Mesenteric fat pad (tissue), 1 donor: ENCODE results near the gene PACRG. TPM values are rescaled to one million over a fixed set of nuclear protein-coding genes. Genes with fewer than 3 reads are reported as not detected.
"Not testable (repeated sequence)": the region's sequence is repeated elsewhere in the genome, so short reads cannot be mapped to it uniquely, and the experiment has no call there.

Experiments
- DNase-seq: peaks from one replicate; pipeline ENCODE4 v3.0.0-alpha.2; 2020; ENCODE audit warnings: low spot score
- total RNA-seq: library from RNA; stranded (reverse); fragmentation: NEBNext Ultra II Directional; extraction: Animal tissue kit (Norgen Biotek cat#: 25700); gene quantifications from one replicate; pipeline ENCODE4 v1.2.1, GENCODE V29; 2021
- donor health status: DM: yes; HTN: yes; CAD: no.

The PACRG gene
- total RNA-seq, 1 donor from 2014 or later = not detected

- no peak for DNase-seq
These were observed 578.2 kb downstream of the PACRG start for GRCh38 chr6:163306000-163306399.

DNA sequence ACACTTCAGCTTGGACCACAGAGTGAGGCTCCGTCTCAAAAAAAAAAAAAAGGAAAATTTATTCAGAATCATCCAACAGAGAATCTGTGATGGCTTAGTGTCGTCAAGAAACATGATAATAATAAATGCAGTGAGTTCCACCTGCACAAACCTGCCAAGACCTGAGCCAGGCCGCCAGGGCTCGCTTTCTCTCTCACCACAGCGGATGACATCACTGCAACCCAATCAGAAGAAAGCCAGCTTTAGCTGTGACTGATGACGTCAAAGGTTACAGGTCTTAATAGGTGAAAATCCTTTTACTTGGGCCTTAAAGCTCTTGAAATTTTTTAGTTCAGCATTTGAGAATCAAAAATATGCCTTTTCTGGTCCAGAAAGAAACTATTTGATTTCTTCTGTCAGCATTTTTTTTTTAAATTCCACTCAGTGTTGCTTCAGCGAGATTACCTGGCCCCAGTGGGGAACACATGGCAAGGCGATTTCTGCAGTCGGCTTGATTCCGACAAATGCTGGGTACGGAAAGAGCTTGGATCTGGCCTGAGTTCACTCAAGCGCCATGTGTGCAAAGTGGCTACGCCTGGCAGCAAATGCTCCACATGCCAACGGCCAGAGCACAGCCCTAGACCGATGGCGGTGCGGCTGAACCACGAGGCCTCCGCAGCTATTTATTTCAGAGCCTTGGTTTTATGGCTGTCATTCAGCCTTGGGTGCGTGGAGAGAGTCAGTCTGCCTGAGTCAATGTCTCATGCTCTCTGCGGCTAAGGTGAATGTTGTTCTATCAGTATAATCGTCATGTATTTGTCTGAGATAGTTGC is 581.1 kb downstream of the PACRG start:
- no peak for DNase-seq

DNA sequence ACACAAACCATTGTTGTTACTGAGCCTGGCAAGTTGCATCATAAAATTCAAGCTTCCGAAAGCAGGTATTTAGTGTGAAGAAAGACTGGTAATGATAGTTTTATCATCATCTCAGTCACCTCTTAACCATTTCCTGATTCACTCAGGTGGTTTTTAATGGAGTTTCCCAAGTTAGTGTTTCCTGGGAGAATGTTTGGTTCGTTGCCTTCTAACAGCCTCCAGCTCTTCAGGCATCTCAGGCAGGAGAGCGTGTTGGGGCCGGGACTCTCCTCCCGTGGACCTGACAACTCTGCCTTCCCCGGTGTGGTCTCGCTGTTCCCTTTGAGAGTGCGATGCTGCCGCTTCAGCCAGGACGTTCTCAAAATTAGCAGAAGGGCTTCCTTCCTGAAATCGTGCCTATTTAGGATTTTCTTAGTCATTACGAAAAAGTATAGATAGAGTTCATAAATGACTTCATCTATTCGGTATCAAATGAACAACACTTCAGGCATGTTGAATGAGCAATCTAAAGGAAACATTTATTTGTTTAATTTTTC is 581.8 kb downstream of the PACRG start:
- no peak for DNase-seq

- DNase-seq = no peak
These were observed 582.6 kb downstream of the PACRG start for GRCh38 chr6:163310096-163310972.

GRCh38 chr6:163310973-163311383 is 583.2 kb downstream of the PACRG start:
- DNase-seq = no peak

GRCh38 chr6:163311830-163312229 is 584.1 kb downstream of the PACRG start:
- no peak for DNase-seq

- no peak for DNase-seq
These were observed 585.8 kb downstream of the PACRG start for GRCh38 chr6:163313566-163313965.

- DNase-seq = no peak
These were observed 586.2 kb downstream of the PACRG start for GRCh38 chr6:163313981-163314380.

- no peak for DNase-seq
These were observed 587.2 kb downstream of the PACRG start for GRCh38 chr6:163314791-163315470.

DNA sequence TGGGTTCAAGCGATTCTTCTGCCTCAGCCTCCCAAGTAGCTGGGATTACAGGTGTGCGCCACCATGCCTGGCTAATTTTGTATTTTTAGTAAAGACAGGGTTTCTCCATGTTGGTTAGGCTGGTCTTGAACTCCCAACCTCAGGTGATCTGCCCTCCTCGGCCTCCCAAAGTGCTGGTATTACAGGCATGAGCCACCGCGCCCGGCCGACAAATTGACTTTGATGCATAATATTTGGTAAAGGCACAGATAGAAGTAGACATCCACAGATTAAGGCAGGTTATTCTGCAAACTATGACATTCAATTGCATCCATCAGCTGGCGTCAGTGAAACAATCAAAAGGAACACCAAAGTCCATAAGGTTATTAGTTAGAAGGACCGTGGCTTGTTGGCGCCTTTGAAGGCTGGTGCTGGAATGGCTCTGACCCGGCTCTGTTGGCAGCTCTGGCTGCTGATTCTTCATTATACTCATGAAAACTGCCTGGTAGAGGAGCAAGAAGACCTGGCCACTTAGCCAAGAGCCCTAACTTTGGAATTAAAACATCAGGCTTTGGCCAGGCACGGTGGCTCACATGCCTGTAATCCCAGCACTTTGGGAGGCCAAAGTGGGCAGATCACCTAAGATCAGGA is 589.2 kb downstream of the PACRG start:
- DNase-seq = not testable (repeated sequence)

DNA sequence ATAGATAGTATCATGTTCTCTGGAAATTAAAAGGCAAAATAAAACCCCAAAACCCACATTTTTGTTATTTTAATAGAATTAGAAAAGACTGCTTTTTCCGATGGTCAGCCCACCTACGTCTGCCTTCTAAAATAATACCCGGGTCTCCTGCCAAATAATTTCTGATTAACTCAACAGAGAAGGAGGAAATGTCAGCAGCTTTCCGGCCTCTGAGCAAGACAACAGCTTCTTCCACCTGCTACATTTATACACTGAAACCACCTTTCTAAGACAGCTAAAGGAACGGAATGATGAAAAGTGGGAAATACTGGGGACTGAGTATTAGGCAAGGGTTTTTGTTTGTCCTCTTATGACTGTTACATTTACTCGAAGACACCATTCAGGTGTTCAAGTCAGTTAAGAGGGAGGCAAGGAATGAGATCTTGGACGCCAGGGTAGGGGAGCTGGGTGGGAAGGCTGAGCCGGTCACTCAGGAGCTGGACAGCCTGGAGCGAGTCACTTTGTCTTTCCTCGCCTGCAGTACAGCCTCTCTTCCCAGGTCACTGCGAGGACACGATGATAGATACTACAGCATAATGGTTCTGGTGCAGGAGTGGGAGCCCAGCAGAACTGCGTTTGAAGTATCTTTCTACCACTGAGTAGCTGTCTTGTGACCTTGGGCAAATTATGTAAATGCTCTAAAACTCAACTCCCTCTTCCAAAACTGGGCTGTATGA is 590.5 kb downstream of the PACRG start:
- no peak for DNase-seq

DNA sequence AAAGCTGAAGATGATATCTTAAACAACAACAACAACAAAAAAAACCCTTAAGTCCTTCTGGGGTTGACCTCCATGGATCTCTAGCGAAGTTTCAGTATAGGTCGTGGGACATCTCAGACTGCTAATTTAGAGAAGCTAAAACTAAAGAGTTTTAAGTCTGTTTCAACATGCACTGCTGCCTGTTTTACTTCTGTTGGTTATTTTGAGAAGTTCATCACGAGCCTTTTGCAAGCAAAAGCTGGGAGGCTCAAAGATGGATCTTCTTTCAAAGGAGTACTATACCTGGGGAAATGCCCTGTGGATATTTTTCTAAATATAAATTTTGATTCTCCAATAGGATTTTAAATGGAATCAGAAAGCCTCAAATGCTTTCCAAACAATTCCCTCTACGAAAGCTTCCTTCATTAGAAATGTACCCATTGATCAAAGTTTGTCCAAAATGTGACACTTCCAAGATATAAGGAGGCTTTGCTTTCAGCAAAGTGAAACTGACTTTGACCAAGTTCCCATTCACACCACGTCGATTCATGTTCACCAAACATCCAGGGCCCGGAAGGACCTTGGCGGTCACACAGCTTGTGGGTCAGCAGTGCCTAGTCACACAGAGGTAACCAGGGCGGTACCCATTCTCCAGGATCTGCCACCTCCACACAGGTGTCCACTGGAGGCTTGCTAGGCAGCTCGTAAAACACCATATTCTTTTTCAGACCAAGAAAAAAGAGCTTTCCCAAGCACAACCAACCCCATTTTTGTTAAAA is 592.0 kb downstream of the PACRG start:
- no peak for DNase-seq

DNA sequence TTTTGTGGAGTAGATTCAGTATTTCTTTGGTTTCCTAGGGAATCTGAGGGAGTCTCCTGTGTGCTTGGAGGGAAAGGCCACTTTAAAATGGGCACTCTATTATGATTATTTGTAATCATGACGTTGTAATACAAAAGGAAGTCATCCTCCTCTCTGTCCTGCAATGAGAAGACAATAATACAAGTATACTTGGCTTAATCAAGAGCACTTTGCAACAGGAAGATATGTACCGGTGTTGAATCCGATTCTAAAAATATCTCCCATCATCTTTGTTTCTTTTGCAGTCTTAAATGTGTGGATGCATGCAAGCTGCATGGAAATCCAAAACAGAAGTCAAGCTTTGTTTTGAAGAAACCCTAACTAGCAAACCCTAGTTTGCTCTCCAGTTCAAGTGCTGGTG is 592.6 kb downstream of the PACRG start:
- DNase-seq = no peak

DNA sequence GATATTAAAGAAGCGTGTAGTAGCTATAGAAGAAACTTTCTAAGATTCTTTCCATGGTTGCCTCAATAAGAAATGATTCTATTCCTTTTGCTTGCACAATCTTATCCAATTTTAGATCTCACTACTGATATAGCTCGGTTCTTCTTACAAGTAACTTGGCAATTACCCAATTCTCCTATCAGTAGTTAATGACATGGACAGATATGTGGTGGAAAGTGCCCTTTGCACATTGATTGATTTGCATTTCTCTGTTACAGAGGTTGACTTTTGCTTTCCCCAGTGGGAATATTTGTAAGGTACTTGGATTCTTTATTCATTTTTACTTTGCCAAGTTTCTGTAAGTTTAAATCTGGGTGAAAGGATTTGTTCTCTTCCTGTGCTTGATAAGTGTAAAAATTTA is 593.0 kb downstream of the PACRG start:
- DNase-seq = no peak

DNA sequence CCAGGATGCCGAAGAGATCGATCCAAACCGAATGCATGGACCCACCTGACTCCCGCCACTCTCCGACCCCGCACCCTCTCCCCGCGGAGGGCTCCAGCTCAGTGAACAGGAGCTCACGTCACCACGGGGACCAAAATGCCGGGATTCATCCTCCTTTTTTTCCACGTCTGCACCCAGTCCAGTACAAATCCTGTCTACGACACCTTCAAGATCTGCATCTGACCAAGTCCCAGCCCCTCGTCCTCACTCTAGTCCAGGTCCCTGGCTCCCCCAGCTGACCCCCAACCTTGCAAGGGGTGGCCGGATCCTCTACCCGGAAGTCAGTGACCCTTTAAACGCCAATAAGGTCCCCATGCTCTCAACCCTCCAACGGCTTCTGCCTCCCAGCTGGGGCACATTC is 593.9 kb downstream of the PACRG start:
- no peak for DNase-seq

GRCh38 chr6:163323274-163323673 is 595.5 kb downstream of the PACRG start:
- no peak for DNase-seq

DNA sequence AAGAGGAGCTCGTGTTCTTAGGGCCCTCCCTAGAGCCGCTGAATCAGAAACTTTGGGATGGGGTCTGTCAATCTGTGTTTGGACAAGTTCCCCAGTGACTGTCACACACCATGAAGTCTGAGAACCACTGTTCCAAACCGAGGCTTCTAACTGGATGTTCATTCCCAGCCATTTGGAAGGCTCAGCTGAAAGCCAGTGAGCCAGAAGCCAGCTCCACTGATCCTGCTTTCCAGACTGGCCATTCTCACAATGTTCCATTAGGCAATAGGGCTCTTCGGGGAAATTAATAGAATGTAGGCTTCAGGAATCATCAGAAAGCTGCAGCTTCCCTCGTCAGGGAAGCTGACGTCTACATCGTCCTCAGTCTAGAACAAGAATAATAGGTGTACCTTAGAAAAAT is 595.9 kb downstream of the PACRG start:
- DNase-seq = no peak

DNA sequence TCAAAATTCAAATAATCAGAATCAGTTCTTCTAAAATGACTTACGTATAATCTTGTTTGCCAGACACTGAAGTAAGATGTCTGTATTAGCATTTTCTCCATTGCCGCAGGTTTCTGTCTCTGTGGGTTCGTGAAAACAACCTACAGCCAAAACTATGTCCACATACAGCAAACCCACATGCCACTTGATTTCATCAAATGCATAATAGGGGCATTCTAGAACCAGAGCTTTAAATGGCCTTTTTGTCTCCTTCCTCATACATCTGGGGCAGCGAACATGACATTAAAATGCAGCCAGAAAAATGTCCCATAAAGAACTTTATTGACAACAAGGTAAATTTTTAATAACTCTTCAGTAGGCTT is 596.5 kb downstream of the PACRG start:
- no peak for DNase-seq

- no peak for DNase-seq
These were observed 597.1 kb downstream of the PACRG start for GRCh38 chr6:163324688-163325389.
